Ureter (tissue), 1 donor: ENCODE results near the gene ANXA3. TPM values are rescaled to one million over a fixed set of nuclear protein-coding genes. Genes with fewer than 3 reads are reported as not detected.

Experiments used
- DNase-seq: peaks from one replicate; pipeline ENCODE4 v3.0.0-alpha.2; 2020; ENCODE audit warnings: low spot score
- total RNA-seq: library from RNA; stranded (reverse); gene quantifications from one replicate; pipeline ENCODE4 v1.2.4, GENCODE V29; 2023
- donor health status: DM: yes; HTN: yes; CAD: no.

Gene ANXA3
- total RNA-seq, 1 donor from 2014 or later, result 39.4 TPM

GRCh38 chr4:78611215-78611558 lies 59.6 kb downstream of the ANXA3 start:
- DNase-seq, result no peak

GRCh38 chr4:78612398-78613178 lies 61.0 kb downstream of the ANXA3 start:
- DNase-seq, result no peak

GRCh38 chr4:78613522-78614321 lies 62.2 kb downstream of the ANXA3 start:
- DNase-seq, result no peak

GRCh38 chr4:78616046-78616498 lies 64.5 kb downstream of the ANXA3 start:
- DNase-seq, result no peak

- DNase-seq, result no peak
Observed at GRCh38 chr4:78618436-78618835, 66.9 kb downstream of the ANXA3 start.

GRCh38 chr4:78621395-78621794 lies 69.8 kb downstream of the ANXA3 start:
- no peak for DNase-seq

GRCh38 chr4:78622253-78622979 lies 70.8 kb downstream of the ANXA3 start:
- DNase-seq, result no peak

GRCh38 chr4:78624048-78624447 lies 72.5 kb downstream of the ANXA3 start:
- no peak for DNase-seq

GRCh38 chr4:78625073-78625472 lies 73.5 kb downstream of the ANXA3 start:
- no peak for DNase-seq

- no peak for DNase-seq
Observed at GRCh38 chr4:78627046-78627965, 75.7 kb downstream of the ANXA3 start.

GRCh38 chr4:78627966-78628678 lies 76.6 kb downstream of the ANXA3 start:
- no peak for DNase-seq

GRCh38 chr4:78629991-78630541 lies 78.5 kb downstream of the ANXA3 start:
- no peak for DNase-seq

- DNase-seq, result no peak
Observed at GRCh38 chr4:78630615-78631014, 79.0 kb downstream of the ANXA3 start.

- no peak for DNase-seq
Observed at GRCh38 chr4:78634011-78634664, 82.6 kb downstream of the ANXA3 start.

GRCh38 chr4:78638337-78639172 lies 87.0 kb downstream of the ANXA3 start:
- no peak for DNase-seq

- no peak for DNase-seq
Observed at GRCh38 chr4:78640714-78641113, 89.1 kb downstream of the ANXA3 start.

- DNase-seq, result no peak
Observed at GRCh38 chr4:78642934-78643333, 91.4 kb downstream of the ANXA3 start.

- DNase-seq, result no peak
Observed at GRCh38 chr4:78644063-78644691, 92.6 kb downstream of the ANXA3 start.
